T47D (cell line): ENCODE data around the gene RNF175.

Experiments used
- DNase-seq, 2 experiments: peaks; one replicate each; pipeline versions ENCODE4 v3.0.0 to v3.0.0-alpha.2; 2011 to 2012; ENCODE audit warnings: low read depth in 1 of 2, low spot score in 1 of 2
- JUND ChIP-seq: IDR thresholded peaks from 2 replicates; pipeline ENCODE4 v1.6.1; 2012; ENCODE audit warnings: low read depth
- in situ Hi-C: cut with HindIII; loops from 2 replicates; pipeline ENCODE4 v1.10.0; 2016; ENCODE audit warnings: low sequenced_read_pairs, low pct_unique_long_range_greater_than_20kb

RNF175 gene

DNA sequence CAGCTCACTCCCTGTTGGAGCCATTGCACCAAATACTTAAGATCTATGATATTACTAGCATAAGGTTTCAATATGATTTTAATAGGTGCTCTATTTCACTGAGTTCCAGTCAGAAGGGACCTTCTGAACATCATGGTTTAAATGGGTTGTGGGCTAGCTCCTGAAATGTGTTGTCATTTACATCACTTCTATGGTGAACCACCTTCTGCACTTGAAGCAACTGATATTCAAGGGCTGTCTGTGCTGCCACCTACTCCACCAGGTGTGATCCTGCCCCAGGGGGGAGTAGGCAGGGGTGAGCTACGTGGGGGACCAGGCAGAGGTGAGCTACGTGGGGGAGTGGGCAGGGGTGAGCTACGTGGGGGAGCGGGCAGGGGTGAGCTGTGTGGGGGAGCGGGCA, 35.2 kb downstream of the RNF175 start:
- in situ Hi-C loops: no loop called here
- DNase-seq: no peak
- no peak for TF ChIP-seq JUND

DNA sequence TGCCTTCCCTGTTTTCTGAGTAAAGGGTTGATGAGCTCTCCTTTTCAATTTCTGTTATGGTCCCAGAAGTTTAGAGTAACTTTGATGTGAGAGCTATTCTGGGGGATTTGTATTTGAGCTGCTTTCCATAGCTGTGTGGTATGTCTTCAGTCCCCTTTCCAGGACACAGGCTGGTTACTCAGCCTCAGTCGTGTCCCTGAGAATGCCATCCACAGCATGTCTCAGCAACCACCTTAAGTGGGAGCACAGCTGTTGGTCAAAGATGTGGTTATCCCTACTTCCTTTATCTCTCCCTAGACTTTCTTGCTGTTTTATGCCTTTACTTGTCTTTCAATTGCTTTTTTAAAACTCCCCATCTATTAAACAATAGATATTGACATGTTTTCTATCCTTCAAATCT, 37.8 kb downstream of the RNF175 start:
- no peak for TF ChIP-seq JUND
- in situ Hi-C loops: no loop called here
- DNase-seq: no peak

DNA sequence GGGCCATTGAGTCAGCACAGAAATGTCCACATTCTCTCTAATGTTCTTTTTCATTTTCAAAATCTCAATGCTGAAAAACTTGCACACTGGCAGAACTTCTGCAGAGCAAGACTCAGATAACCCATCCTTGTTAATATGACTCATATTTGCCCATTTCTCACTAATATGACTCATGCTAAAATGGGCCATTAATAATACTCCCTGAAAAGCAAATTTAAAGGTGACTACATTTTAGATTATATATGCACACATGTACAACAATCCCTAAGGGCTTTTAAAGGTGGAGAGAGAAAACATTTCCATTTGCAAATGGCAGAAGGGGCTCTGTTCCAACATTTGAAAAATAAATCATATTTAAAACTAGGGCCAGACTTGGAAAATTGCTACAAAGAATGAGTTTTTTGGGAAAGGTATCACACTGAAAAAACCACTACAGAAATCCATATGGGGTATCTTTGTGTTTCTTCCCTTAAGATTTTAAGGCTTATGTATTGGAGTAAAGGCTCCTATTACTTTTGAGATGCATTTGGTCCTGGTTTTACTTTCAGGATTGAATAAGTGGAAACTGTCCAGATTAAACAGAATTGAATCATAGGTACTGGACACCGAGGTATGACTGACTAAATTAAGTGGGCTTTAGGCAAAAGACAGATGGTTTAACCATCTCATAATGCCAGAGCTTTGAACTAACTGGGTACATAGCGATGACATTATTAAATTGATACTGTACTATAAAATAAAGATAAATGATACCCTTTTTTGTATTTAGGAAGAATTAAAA, 45.8 kb downstream of the RNF175 start:
- TF ChIP-seq JUND: no peak
- in situ Hi-C loops: no loop called here
- DNase-seq: no peak

DNA sequence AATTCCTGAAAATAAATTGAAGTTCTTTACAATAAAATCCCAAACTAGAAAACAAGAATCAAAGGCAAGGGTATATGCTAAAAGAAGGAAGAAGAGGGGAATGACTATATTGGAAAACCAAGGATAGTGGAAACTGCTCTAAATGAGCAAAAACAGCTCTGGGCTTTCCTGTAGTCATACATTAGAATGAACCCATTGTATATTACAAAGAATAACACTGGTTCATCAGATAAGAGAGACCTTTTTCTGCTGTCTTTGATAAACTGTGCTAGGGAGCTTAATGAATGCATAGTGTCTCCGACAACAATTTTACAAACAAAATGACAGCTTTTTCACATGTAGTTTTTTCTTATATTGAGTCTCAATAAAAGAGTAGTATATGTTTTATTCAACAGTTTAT, 49.1 kb downstream of the RNF175 start:
- in situ Hi-C loops: no loop called here

DNA sequence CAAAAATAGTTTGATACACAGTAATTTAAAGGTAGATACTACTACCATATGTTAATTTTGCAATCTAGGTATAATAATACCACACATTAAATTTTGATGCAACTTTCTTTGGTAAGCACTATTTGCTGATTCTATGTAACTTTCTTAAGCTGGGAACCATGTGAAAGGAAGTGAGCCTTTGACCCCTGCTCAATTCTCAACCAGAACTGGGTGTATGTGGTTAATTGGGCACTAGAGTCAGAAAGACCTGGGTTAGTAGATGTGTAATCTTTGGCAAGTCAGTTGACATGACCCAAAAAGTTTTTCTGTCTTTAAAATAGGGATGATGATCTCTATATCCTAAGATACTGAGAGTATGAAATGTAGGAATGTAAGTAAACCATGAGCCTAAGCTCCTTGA, 53.3 kb downstream of the RNF175 start:
- DNase-seq: no peak
- no peak for TF ChIP-seq JUND
- in situ Hi-C loops: no loop called here

More for the DNA sequence above, 49.1 kb downstream of the RNF175 start:
- no peak for TF ChIP-seq JUND
- DNase-seq: no peak

DNA sequence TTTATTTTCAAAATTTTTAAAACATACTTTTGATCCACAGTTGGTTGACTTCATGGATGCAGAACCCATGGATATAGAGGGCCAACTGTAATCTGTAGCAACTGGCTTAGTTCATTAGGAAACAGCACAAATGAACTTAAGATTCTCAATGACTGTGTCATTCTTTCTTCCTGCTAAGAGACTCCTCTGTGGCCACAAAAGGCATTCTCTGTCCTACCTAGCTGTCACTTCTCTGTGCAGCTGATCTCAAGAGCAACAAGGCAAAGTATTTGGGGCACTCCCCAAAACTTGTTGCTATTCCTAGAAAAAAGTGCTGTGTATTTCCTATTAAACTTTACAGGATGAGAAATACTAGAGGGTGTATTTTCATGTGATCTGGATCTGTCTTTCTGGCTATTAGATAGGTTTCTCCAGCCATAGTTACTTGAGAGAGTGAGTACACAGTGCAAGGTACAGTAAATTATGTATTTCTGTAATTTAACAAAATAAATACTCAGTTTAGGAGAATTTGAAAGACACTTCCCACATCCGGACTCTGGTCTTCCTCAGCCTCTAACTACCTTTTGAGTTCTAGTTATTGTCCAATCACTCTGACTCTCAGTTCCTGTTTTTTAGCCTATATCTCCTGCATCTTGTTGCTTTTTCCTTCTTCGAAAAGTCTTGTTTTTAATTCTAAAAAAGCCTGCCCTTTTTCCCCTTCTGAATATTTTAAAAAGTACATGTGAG, 53.9 kb downstream of the RNF175 start:
- no peak for DNase-seq
- in situ Hi-C loops: no loop called here
- TF ChIP-seq JUND: no peak

DNA sequence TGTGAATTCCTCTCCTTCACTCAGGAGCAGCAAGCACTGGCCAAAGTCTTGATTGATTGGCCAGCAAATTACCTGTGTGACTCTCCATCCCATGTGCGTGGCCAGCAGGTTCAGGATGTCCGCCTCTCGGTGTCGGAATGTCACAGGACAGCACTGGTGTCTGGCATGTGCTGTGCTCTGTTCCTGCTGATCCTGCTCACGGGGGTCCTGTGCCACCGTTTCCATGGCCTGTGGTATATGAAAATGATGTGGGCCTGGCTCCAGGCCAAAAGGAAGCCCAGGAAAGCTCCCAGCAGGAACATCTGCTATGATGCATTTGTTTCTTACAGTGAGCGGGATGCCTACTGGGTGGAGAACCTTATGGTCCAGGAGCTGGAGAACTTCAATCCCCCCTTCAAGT, 55.3 kb downstream of the RNF175 start:
- in situ Hi-C loops: no loop called here
- DNase-seq: no peak
- no peak for TF ChIP-seq JUND

DNA sequence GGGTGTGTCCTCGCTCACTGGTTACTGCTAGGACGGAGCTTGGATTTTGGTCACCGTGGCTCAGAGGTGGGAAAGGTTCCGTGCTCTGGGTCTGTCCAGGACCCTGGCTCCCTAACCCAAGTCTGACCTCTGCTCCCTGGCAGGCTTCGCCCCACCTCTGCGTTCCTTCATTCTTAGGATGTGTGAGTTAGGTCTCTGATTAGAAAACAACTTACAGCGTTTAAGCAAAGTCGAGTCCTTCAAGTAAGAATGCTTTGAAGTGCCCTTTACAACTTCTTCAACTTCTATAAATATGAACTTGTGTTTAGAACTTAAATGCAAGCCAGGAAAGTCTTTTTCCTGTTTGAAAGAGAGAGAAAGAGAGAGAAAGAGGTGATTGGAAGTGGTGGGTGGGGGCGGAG, 74.9 kb downstream of the RNF175 start:
- peak in 1 of 2 experiments; percentile 18 for DNase-seq
- TF ChIP-seq JUND: no peak
- in situ Hi-C loops: no loop called here

DNA sequence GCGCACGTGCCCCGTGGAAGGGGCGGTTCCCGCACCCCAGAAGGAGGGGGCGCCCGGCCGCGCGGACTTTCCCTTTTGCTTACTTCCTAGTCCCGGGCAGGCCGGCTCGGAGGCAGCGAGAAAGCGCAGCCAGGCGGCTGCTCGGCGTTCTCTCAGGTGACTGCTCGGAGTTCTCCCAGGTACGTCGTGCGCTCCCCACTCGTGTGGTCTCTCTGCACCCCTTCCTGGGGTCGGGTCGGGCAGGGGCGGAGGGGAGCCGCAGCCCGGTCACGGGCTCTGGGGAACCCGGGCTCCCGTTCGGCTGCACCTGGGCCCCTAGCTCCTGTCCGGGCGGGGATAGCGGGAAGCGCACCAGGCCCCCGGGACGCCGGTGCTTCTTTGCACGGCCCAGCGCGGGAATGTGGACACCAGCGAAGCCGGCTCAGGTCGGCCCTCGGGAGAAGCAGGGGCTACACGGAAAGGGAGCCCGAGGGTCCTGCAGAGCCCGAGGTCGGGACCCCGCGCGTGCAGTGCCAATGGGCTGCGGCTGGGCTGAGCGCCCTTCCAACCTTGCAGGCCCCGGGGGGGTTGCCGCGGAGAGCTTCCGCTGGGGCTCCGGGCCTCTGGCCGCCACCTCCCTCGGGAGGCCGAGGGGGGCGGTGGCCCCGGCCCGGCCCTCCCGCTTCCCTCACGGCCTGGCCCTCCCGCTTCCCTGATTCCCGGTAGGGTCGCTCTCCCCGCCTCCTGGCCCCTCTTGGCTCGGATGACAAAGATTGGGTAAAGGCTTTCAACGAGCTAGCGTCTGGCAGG, 75.4 kb downstream of the RNF175 start, which contains the start of gene TLR2:
Gene TLR2, plus strand, starts transcription at position 99 of the 789 bp plus-strand sequence. CDS start 18,628 bp downstream, outside the sequence.
- in situ Hi-C loops: no loop called here
- DNase-seq: peak; percentile 45 to 77
- no peak for TF ChIP-seq JUND

DNA sequence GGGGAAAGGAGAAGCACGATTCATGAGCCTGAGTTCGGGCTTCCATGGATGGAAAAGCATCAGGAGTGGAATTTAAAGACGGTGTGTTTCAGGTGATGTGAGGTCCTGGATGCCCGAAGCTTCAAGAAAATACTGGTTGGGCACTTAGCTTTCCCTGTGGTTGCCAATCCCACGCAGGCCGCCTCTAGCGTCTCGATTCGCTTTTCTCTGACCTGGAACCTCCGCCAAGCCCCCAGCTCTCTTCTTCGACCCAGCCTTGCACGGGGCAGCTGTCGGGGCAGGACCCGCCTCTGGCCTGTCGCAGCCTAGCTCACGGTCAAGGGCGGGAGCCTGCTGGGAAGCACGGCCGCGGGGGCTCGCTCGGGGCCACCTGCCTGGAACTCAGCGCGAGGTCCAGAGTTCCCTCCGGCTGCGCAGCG, 76.1 kb downstream of the RNF175 start:
- no peak for TF ChIP-seq JUND
- in situ Hi-C loops: no loop called here
- DNase-seq: no peak

DNA sequence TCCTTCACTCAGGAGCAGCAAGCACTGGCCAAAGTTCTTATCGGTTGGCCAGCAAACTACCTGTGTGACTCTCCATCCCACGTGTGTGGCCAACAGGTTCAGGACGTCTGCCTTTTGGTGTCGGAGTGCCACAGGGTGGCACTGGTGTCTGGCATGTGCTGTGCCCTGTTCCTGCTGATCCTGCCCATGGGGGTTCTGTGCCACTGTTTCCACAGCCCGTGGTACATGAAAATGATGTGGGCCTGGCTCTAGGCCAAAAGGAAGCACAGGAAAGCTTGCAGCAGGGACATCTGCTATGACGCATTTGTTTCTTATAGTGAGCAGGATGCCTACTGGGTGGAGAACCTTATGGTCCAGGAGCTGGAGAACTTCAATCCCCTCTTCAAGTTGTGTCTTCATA, 80.3 kb downstream of the RNF175 start:
- no peak for TF ChIP-seq JUND
- in situ Hi-C loops: no loop called here
- DNase-seq: no peak

DNA sequence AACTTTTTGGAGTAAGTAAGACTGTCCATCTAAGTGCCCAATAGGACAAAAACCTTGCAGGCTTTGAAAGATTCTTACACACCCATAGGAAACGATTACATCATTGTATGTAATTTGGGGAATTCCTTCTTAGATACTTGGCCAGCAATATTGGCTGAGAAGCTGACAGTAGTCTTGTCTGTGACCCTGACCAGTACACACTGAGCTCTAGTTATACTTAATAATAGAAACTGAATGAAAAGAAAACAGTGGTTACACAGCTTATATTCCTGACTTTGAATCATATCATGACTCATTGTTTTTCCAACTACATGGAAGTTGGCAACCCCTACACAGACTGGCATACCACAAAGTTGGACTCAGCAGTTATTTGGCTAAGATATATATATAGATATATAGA, 82.8 kb downstream of the RNF175 start:
- in situ Hi-C loops: no loop called here
- no peak for DNase-seq

More for the DNA sequence above, 82.8 kb downstream of the RNF175 start:
- no peak for TF ChIP-seq JUND
